B cell (primary cell): ENCODE measurements around the gene DEDD2. TPM values are rescaled to one million over a fixed set of nuclear protein-coding genes. Genes with fewer than 3 reads are reported as not detected.

Experiments used
- ATAC-seq: fragments of 200-7000 bp; cut with Tn5 transposase; one replicate; pipeline ENCODE4 v1.10.0; 2021; ENCODE audit warnings: low read depth, mild to moderate bottlenecking, moderate number of reproducible peaks, moderate library complexity
- CTCF ChIA-PET: fragments of 350-600 bp; sonication (Branson Sonifier 250); formaldehyde crosslinking; loops from one replicate; lab custom pipeline; 2021; ENCODE audit warnings: antibody characterized with exemption, inconsistent platforms; lab: Charles Lee
- POLR2A ChIA-PET: fragments of 350-600 bp; sonication (Branson Sonifier 250); formaldehyde crosslinking; loops from one replicate; lab custom pipeline; 2021; ENCODE audit warnings: antibody characterized with exemption; lab: Charles Lee
- DNase-seq: peaks from one replicate; pipeline ENCODE4 v3.0.0; 2013
- H2AFZ ChIP-seq: 2 replicates; pipeline ENCODE4 v1.6.1; 2012; ENCODE audit warnings: mild to moderate bottlenecking, low read depth, low read length; ENCODE audit not compliant: insufficient read depth, poor library complexity, severe bottlenecking
- H3K27ac ChIP-seq, 2 donors: 1 replicate in 1 of 2; 2 replicates in 1 of 2; pipeline ENCODE4 v1.5.1; 2012 to 2013; ENCODE audit warnings: low read length in 2 of 2, mild to moderate bottlenecking in 2 of 2, moderate library complexity in 1 of 2
- H3K27me3 ChIP-seq, 4 experiments: fragments of 200-600 bp in 1 of 4; sonication (generic) in 1 of 4; replicated peaks in 1 of 4; 1 replicate in 2 of 4; 2 replicates in 2 of 4; pipeline versions ENCODE4 v1.6.1 to v1.7.0; 2013 to 2016; ENCODE audit warnings: low read length in 3 of 4, mild to moderate bottlenecking in 2 of 4, mixed read lengths in 1 of 4, moderate library complexity in 1 of 4; ENCODE audit not compliant: insufficient read depth in 4 of 4, control insufficient read depth in 3 of 4; ENCODE audit errors: control extremely low read depth in 1 of 4
- H3K36me3 ChIP-seq, 2 experiments: replicated peaks in 1 of 2; 1 replicate in 1 of 2; 2 replicates in 1 of 2; pipeline versions ENCODE4 v1.6.1 to v1.7.1; 2013; ENCODE audit warnings: low read length in 1 of 2; ENCODE audit not compliant: insufficient read depth in 2 of 2, control insufficient read depth in 1 of 2; ENCODE audit errors: control extremely low read depth in 1 of 2, extremely low read depth in 1 of 2
- H3K4me1 ChIP-seq, 2 donors: fragments of 200-600 bp in 1 of 2; sonication (generic) in 1 of 2; 1 replicate in 1 of 2; 2 replicates in 1 of 2; pipeline versions ENCODE4 v1.5.1 to v1.6.1; 2013 to 2017; ENCODE audit warnings: low read length in 2 of 2; ENCODE audit not compliant: control insufficient read depth in 2 of 2, insufficient read depth in 2 of 2
- H3K4me2 ChIP-seq: replicated peaks from 2 replicates; pipeline ENCODE3; 2012; ENCODE audit warnings: mild to moderate bottlenecking, low read depth, low read length; ENCODE audit not compliant: poor library complexity, severe bottlenecking
- H3K4me3 ChIP-seq, 5 experiments: fragments of 200-600 bp in 1 of 5; sonication (generic) in 1 of 5; 1 replicate in 3 of 5; 2 replicates in 2 of 5; pipeline versions ENCODE4 v1.5.1 to v1.7.0; 2011 to 2016; ENCODE audit warnings: low read length in 4 of 5, mild to moderate bottlenecking in 4 of 5, low read depth in 2 of 5, control low read depth in 1 of 5, moderate library complexity in 1 of 5; ENCODE audit not compliant: insufficient read depth in 1 of 5; ENCODE audit errors: control extremely low read depth in 1 of 5, extremely low read depth in 1 of 5
- H3K79me2 ChIP-seq: fragments of 200-600 bp; sonication (generic); one replicate; pipeline ENCODE4 v1.6.0; 2016; ENCODE audit warnings: low read length; ENCODE audit not compliant: control insufficient read depth, insufficient read depth
- H3K9ac ChIP-seq: fragments of 200-600 bp; sonication (generic); 2 replicates; pipeline ENCODE4 v1.6.1; 2017; ENCODE audit warnings: mild to moderate bottlenecking, low read length, moderate library complexity
- H3K9me3 ChIP-seq, 3 donors: one replicate each; pipeline versions ENCODE4 v1.6.1 to v1.7.1; 2013; ENCODE audit warnings: low read length in 2 of 3; ENCODE audit not compliant: control insufficient read depth in 2 of 3, insufficient read depth in 1 of 3; ENCODE audit errors: control extremely low read depth in 1 of 3
- H4K20me1 ChIP-seq: 2 replicates; pipeline ENCODE4 v1.6.0; 2012; ENCODE audit warnings: mild to moderate bottlenecking, low read length; ENCODE audit not compliant: insufficient read depth, control insufficient read depth, poor library complexity, severe bottlenecking
- H3K27ac Mint-ChIP-seq: one replicate; pipeline ENCODE4 v1.8.0; 2021; ENCODE audit warnings: mixed read lengths
- H3K27me3 Mint-ChIP-seq: one replicate; pipeline ENCODE4 v1.8.0; 2021; ENCODE audit warnings: mixed read lengths
- H3K4me1 Mint-ChIP-seq: one replicate; pipeline ENCODE4 v1.8.0; 2021; ENCODE audit warnings: mixed read lengths
- H3K4me3 Mint-ChIP-seq: one replicate; pipeline ENCODE4 v1.8.0; 2021; ENCODE audit warnings: mixed read lengths
- H3K9me3 Mint-ChIP-seq: one replicate; pipeline ENCODE4 v1.8.0; 2022; ENCODE audit warnings: mixed read lengths; ENCODE audit not compliant: insufficient read depth
- CTCF ChIP-seq: fragments of 200-600 bp; IDR thresholded peaks from one replicate; pipeline ENCODE4 v1.8.0; 2022; ENCODE audit warnings: antibody characterized with exemption, mild to moderate bottlenecking
- EZH2 ChIP-seq: IDR thresholded peaks from 2 replicates; pipeline ENCODE4 v1.6.1; 2012; ENCODE audit warnings: borderline replicate concordance, low read depth, mild to moderate bottlenecking, moderate library complexity, low read length; ENCODE audit not compliant: insufficient read depth, poor library complexity, severe bottlenecking
- WGBS: methylation state at CpG from one replicate; pipeline ENCODE4 v1.1.5; 2013; ENCODE audit warnings: missing lambda C conversion rate; ENCODE audit not compliant: insufficient coverage; 5-methylcytosine and 5-hydroxymethylcytosine counted together
- intact Hi-C: fragments of 100-400 bp; cut with micrococcal nuclease; formaldehyde crosslinking; loops from one replicate; pipeline ENCODE4 v1.10.0; 2022
- polyA plus RNA-seq: library from polyadenylated mRNA; depleted of rRNA; stranded (reverse); fragments of >200 nt; gene quantifications from 2 replicates; pipeline ENCODE4 v1.2.3, GENCODE V29; 2012
- total RNA-seq, 2 donors: library from RNA; stranded (reverse); fragments of 120-200 nt in 1 of 2; gene quantifications; 1 replicate in 1 of 2; 2 replicates in 1 of 2; pipeline versions ENCODE4 v1.2.3 to v1.2.4, GENCODE V29; 2013 to 2022

Gene DEDD2
- total and polyA plus RNA-seq, 2 donors (not counting 1 experiment from before 2014, with no cell fraction given) = 52.8 to 90.6 TPM

- no peak overlapping the region for H3K27ac Mint-ChIP-seq
- no peaks in the 10 kb centered on the region for H3K27me3 ChIP-seq
- H3K9me3 ChIP-seq = no peaks in the 10 kb centered on the region
- no peak for ATAC-seq
- H3K4me1 Mint-ChIP-seq = peaks cover 2% of the 10 kb centered on the region
- no peak overlapping the region for H3K9ac ChIP-seq
- H3K27ac ChIP-seq = no peak overlapping the region
- H2AFZ ChIP-seq = no peak overlapping the region
- H3K4me2 ChIP-seq = no peak overlapping the region
- H3K36me3 ChIP-seq = no peaks in the 10 kb centered on the region
- H3K27me3 Mint-ChIP-seq = no peaks in the 10 kb centered on the region
- no peak overlapping the region for H3K4me3 ChIP-seq
- TF ChIP-seq EZH2 = no peak
- no peak for TF ChIP-seq CTCF
- DNase-seq = no peak
- 86% methylated on average over 3 of the region's 3 CpGs for WGBS
- ChIA-PET CTCF (no interaction called here), POLR2A (no interaction called here)
- no peak overlapping the region for H3K4me3 Mint-ChIP-seq
- no peaks in the 10 kb centered on the region for H3K4me1 ChIP-seq
- intact Hi-C loops = no loop called here
- H4K20me1 ChIP-seq = no peaks in the 10 kb centered on the region
- H3K79me2 ChIP-seq = no peaks in the 10 kb centered on the region
- no peaks in the 10 kb centered on the region for H3K9me3 Mint-ChIP-seq
These were observed 49.3 kb downstream of the DEDD2 start for GRCh38 chr19:42168206-42168605.

GRCh38 chr19:42166316-42166715 lies 51.2 kb downstream of the DEDD2 start:
- Histone ChIP-seq H3K27ac (no peak overlapping the region), H3K4me3 (no peak overlapping the region), H3K27me3 (peaks cover 0 to 8% (median 0%) of the 10 kb centered on the region in 4 experiments), H3K9me3 (no peaks in the 10 kb centered on the region), H3K4me1 (no peaks in the 10 kb centered on the region), H3K79me2 (no peaks in the 10 kb centered on the region), H2AFZ (no peak overlapping the region), H4K20me1 (no peaks in the 10 kb centered on the region), H3K36me3 (no peaks in the 10 kb centered on the region), H3K4me2 (no peak overlapping the region), H3K9ac (no peak overlapping the region)
- 84% methylated on average over 7 of the region's 7 CpGs for WGBS
- ATAC-seq = no peak
- Mint-ChIP-seq H3K27me3 (peaks cover 3% of the 10 kb centered on the region), H3K27ac (no peak overlapping the region), H3K4me1 (peaks cover 2% of the 10 kb centered on the region), H3K9me3 (no peaks in the 10 kb centered on the region), H3K4me3 (no peak overlapping the region)
- ChIA-PET POLR2A (no interaction called here), CTCF (interaction anchor here (0.6 to 2.3 kb wide), 2 partner anchors 32 to 53 kb away, joined by 3 to 8 read pairs; no protein-coding TSS in a partner anchor)
- no peak for TF ChIP-seq CTCF
- no peak for TF ChIP-seq EZH2
- no peak for DNase-seq
- intact Hi-C loops = no loop called here
